HAP-1 (cell line): ENCODE data around the gene STK24.
A peak's percentile ranks its signal among the peaks of the same experiment; 100 is the strongest.

Experiments used
- DNase-seq, 2 experiments: peaks; one replicate each; pipeline ENCODE4 v3.0.0-alpha.2; 2016 to 2020; ENCODE audit warnings: low spot score in 2 of 2
- H3K27me3 ChIP-seq: fragments of 250-450 bp; sonication (Bioruptor Pico); 2 replicates; pipeline ENCODE4 v1.5.1; 2020; ENCODE audit warnings: low read depth, mild to moderate bottlenecking, moderate library complexity
- H3K36me3 ChIP-seq: fragments of 250-450 bp; sonication (Bioruptor Pico); replicated peaks from 2 replicates; pipeline ENCODE4 v1.5.1; 2020; ENCODE audit warnings: mild to moderate bottlenecking
- H3K4me1 ChIP-seq: fragments of 250-450 bp; sonication (Bioruptor Pico); 2 replicates; pipeline ENCODE4 v1.5.1; 2020; ENCODE audit warnings: mild to moderate bottlenecking
- H3K4me3 ChIP-seq: fragments of 250-450 bp; sonication (Bioruptor Pico); 2 replicates; pipeline ENCODE4 v1.5.1; 2020; ENCODE audit warnings: mild to moderate bottlenecking, moderate library complexity
- H3K9me3 ChIP-seq: fragments of 250-450 bp; sonication (Bioruptor Pico); 2 replicates; pipeline ENCODE4 v1.5.1; 2020; ENCODE audit warnings: mild to moderate bottlenecking, moderate library complexity
- in situ Hi-C: fragments of 300-500 bp; cut with MboI; formaldehyde crosslinking; loops from 3 replicates; pipeline ENCODE4 v1.14.3; 2020; ENCODE audit warnings: low sequenced_read_pairs, inconsistent platforms, mixed read lengths

The STK24 gene

DNA sequence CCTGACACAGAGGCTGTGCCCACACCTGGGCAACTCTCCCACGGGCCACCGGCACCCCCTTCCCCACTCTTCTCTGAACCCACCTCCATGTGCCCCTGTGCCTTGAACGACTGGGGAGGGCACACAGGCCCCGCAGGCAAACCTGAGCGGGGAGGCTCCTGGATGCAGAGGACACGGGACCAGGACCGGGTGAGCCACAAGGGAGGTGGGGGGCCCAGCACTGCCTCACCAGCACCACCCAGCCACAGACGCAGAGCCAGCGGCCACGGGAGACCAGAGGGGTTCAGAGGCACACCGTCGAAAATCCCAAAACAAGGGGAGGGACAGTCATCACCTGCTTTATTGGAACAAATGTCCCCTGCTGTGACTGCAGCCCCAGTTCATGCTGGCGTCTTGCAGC, 49.4 kb downstream of the STK24 start:
- no peaks in the 10 kb centered on the region for H3K36me3 ChIP-seq
- no peaks in the 10 kb centered on the region for H3K27me3 ChIP-seq
- H3K4me3 ChIP-seq, result no peak overlapping the region
- DNase-seq, result no peak
- in situ Hi-C loops, result no loop called here
- H3K4me1 ChIP-seq, result no peaks in the 10 kb centered on the region
- no peaks in the 10 kb centered on the region for H3K9me3 ChIP-seq

GRCh38 chr13:98526182-98526512, 50.8 kb downstream of the STK24 start:
- no peaks in the 10 kb centered on the region; the same call in 1 of the 2 replicates for H3K4me1 ChIP-seq
- DNase-seq, result no peak
- in situ Hi-C loops, result no loop called here
- no peaks in the 10 kb centered on the region for H3K27me3 ChIP-seq
- H3K36me3 ChIP-seq, result no peaks in the 10 kb centered on the region
- no peaks in the 10 kb centered on the region for H3K9me3 ChIP-seq
- H3K4me3 ChIP-seq, result no peak overlapping the region

- Histone ChIP-seq H3K27me3 (no peaks in the 10 kb centered on the region), H3K4me1 (no peaks in the 10 kb centered on the region; the same call in 1 of the 2 replicates), H3K36me3 (no peaks in the 10 kb centered on the region), H3K4me3 (no peak overlapping the region), H3K9me3 (no peaks in the 10 kb centered on the region)
- no peak for DNase-seq
- in situ Hi-C loops, result no loop called here
Measured at GRCh38 chr13:98525456-98526181, 51.3 kb downstream of the STK24 start.

DNA sequence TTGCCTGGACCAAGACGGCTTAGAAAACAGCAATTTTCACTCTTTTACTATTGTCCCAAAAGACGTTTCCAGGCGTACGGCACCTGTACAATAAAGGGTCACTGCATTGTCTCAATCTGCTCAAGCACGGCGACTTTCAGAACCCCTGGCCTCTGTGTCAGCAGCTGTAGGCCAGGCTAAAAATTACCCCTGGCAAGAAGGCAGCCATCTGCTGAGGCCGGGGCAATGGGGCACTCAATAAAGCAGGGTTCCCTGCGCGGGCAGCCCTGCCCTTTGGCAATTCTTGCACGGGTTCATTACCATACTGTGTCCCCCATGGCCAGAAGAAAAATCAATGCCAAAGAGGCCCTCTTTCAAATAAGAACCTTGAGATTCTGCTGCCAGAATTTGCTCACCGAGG, 52.1 kb downstream of the STK24 start:
- in situ Hi-C loops, result no loop called here

DNA sequence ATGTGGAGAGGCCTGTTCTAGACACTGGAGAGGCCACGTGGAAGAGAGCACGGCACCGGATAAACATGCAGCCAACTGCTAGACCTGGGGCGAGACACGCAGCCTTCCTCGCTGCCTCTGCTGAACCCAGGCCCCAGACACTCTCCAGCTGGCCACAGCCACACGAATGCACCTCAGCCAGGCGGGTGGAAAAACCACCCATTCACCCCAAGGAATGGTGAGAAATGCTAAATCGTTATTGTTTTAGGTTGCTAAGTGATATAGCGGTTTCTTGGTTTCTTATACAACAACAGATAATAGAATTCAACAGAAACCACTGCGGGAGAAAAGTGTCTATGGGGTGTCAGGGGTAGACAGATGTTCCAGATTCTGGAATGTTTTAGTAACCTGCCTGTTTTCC, 52.5 kb downstream of the STK24 start:
- in situ Hi-C loops, result no loop called here

More for the DNA sequence above, 52.1 kb downstream of the STK24 start:
- Histone ChIP-seq H3K36me3 (no peaks in the 10 kb centered on the region), H3K4me3 (no peak overlapping the region), H3K27me3 (no peaks in the 10 kb centered on the region), H3K4me1 (no peaks in the 10 kb centered on the region; the same call in 1 of the 2 replicates), H3K9me3 (no peaks in the 10 kb centered on the region)
- DNase-seq, result no peak

GRCh38 chr13:98523455-98524102, 53.3 kb downstream of the STK24 start:
- Histone ChIP-seq H3K4me1 (no peaks in the 10 kb centered on the region; the same call in 1 of the 2 replicates), H3K9me3 (no peaks in the 10 kb centered on the region), H3K27me3 (no peaks in the 10 kb centered on the region), H3K4me3 (no peak overlapping the region), H3K36me3 (0 out of 2 replicates have a peak, but pooled peaks cover 2% of the 10 kb centered on the region)
- no peak for DNase-seq
- in situ Hi-C loops, result no loop called here

More for the DNA sequence above, 52.5 kb downstream of the STK24 start:
- Histone ChIP-seq H3K36me3 (no peaks in the 10 kb centered on the region), H3K27me3 (no peaks in the 10 kb centered on the region), H3K4me1 (no peaks in the 10 kb centered on the region; the same call in 1 of the 2 replicates), H3K4me3 (no peak overlapping the region), H3K9me3 (no peaks in the 10 kb centered on the region)
- DNase-seq, result no peak

- Histone ChIP-seq H3K36me3 (peaks cover 8% of the 10 kb centered on the region; the same call in 1 of the 2 replicates), H3K4me3 (no peak overlapping the region), H3K27me3 (no peaks in the 10 kb centered on the region), H3K9me3 (no peaks in the 10 kb centered on the region), H3K4me1 (no peaks in the 10 kb centered on the region; the same call in 1 of the 2 replicates)
- no peak for DNase-seq
- in situ Hi-C loops, result no loop called here
Measured at GRCh38 chr13:98522371-98522770, 54.5 kb downstream of the STK24 start.

DNA sequence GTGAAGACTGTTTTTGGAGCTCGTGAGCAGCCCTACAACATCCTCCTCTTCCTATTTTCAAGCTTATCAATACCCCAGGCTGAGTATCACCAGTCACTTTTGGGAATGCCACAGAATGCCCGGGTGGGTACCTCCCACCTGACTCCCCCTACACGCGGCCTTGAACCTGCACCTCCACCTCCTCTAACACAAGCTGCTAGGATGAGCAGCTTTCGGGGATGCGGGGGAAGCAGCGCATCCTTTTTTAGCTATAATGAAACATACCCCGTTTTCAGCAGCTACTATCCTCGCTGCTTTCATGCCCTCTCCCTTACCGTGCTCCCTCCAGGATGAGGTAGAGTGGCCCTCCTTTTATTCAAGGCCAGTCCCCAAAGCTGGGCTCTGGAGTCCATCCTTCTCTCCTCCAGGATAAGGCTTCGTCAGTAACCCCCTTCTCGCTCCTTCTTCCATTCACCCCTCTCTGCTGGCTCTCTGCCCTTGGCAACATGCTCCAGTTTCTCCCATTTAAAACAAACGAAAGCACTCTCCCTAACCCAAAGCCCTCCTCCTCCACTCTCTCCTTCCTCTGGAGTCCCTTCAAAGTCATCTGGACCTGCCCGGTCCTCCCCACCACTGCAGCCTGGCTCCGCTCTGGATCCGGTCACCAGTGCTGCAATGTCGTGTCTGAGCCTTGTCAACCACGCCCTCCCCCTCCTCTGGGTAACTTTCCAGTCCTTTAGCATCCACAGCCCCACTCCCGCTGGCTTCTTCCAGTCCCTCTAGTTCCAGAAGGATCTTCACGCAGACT, 55.3 kb downstream of the STK24 start:
- Histone ChIP-seq H3K9me3 (no peaks in the 10 kb centered on the region), H3K36me3 (peaks cover 8% of the 10 kb centered on the region; the same call in 1 of the 2 replicates), H3K27me3 (no peaks in the 10 kb centered on the region), H3K4me3 (no peak overlapping the region), H3K4me1 (peaks cover 5% of the 10 kb centered on the region)
- DNase-seq, result no peak
- in situ Hi-C loops, result no loop called here

DNA sequence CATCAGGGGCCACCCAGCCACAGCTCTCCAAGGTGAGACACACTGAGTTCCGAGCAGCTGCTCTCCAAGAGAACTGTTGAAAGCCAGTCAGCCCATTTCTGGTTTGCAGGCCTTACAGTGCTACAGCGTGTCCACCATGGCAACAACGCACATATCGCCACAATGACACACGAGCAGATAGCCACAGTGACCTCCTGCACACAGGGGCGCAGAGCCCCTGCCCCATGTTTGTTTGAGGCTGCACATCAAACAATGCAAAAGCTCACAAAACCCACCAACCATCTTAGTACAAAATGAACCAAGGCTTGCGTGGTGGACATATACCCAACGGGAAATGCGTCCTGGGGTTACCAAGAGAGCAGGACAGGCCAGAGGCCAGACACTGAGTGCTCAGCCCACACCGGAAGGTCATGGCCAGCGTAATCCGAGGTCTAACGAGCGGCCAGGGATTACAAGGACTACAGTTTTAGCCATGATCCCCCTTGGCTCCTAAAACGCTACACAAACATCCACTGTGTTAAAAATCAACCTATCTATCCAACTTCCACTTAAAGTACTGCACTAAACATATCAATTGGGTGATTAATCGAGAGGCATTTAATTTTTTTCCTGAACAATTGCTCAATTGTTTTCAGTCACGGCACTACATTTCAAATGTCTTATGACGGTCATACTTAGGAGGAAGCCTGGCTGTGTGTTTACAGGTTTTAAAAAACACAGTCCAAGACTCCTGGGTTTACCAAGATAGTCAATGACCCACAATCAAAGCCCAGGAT, 56.0 kb downstream of the STK24 start:
- in situ Hi-C loops, result no loop called here
- H3K36me3 ChIP-seq, result peaks cover 8% of the 10 kb centered on the region; the same call in 1 of the 2 replicates
- DNase-seq, result no peak

GRCh38 chr13:98519976-98520375, 56.9 kb downstream of the STK24 start:
- Histone ChIP-seq H3K36me3 (peaks cover 8% of the 10 kb centered on the region; the same call in 1 of the 2 replicates), H3K4me1 (peaks cover 18% of the 10 kb centered on the region), H3K4me3 (no peak overlapping the region), H3K9me3 (no peaks in the 10 kb centered on the region), H3K27me3 (no peaks in the 10 kb centered on the region)
- DNase-seq, result no peak
- in situ Hi-C loops, result no loop called here

More for the DNA sequence above, 56.0 kb downstream of the STK24 start:
- Histone ChIP-seq H3K4me1 (peaks cover 12% of the 10 kb centered on the region), H3K9me3 (no peaks in the 10 kb centered on the region), H3K27me3 (no peaks in the 10 kb centered on the region), H3K4me3 (no peak overlapping the region)

DNA sequence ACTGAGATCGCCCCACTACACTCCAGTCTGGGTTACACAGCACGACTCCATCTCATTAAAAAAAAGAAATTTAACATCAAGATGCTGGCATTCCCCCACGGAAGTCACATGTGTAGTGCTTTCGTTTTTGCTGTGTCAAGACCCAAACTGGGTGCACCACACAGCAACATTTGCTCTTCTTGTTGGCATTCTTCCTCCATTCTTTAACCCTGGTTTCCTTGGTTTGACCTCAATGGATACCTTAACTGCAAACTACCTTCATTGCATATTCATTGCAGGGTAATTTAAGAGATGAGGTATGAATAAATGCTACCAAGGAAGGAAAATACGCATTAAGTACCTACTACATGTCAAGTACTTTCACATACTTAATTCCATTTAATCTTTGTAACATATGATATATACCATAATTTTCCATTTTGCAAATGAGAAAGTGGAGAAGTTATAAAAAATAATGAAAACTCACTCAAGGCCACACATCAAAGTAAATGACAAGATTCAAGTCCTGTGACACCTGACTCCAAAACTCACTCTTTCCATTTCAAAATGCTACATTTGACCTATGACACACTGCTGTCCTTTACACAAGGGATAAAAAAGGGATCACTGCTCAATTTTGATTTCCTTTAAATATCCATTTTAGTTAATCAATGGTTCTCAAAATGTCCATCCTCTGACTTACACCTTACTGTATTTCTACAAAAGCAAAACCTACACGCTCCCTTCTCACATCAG, 59.2 kb downstream of the STK24 start:
- H3K27me3 ChIP-seq, result no peaks in the 10 kb centered on the region
- peaks cover 8% of the 10 kb centered on the region; the same call in 1 of the 2 replicates for H3K36me3 ChIP-seq
- H3K4me1 ChIP-seq, result peaks cover 24% of the 10 kb centered on the region
- in situ Hi-C loops, result no loop called here
- no peak overlapping the region for H3K4me3 ChIP-seq
- no peak for DNase-seq
- no peaks in the 10 kb centered on the region for H3K9me3 ChIP-seq

DNA sequence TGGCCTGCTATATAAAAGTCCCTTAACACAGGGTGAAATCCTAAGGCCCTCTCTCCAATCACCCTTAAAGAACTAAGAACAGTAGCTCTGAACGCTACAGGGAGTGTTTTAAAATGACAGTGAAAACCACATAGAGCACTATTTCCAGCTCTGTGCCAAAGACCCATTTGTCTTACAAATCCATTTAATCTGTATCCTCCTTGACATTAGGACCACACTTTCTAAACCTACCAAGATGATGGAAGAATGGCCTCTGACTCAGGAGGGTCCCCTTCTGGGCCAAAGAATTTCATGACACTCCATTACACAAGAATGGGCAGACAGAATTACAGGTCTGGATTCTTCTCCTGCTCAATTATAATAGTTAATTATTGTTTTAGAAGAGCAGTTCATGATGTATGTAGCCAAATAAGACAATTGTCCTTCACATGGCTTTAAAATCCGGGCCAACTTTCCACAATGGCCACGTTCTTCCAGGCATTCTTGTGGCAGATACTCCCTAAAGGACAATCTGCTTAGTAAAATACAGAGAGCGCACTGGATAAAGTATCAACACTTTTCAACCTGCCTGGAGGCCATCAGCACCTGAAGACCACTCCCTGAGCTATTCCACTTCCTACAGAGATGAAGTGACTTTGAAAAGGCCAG, 61.0 kb downstream of the STK24 start:
- Histone ChIP-seq H3K27me3 (no peaks in the 10 kb centered on the region), H3K36me3 (peaks cover 8% of the 10 kb centered on the region; the same call in 1 of the 2 replicates), H3K4me3 (no peak overlapping the region), H3K4me1 (peaks cover 24% of the 10 kb centered on the region), H3K9me3 (no peaks in the 10 kb centered on the region)
- in situ Hi-C loops, result no loop called here
- DNase-seq, result peak; percentile 44 to 95
